Measurements from ENCODE around the gene SLAMF1. TPM values are rescaled to one million over a fixed set of nuclear protein-coding genes. Genes with fewer than 3 reads are reported as not detected.

SLAMF1 gene
- total RNA-seq, 1 donor from 2014 or later = not detected

DNA sequence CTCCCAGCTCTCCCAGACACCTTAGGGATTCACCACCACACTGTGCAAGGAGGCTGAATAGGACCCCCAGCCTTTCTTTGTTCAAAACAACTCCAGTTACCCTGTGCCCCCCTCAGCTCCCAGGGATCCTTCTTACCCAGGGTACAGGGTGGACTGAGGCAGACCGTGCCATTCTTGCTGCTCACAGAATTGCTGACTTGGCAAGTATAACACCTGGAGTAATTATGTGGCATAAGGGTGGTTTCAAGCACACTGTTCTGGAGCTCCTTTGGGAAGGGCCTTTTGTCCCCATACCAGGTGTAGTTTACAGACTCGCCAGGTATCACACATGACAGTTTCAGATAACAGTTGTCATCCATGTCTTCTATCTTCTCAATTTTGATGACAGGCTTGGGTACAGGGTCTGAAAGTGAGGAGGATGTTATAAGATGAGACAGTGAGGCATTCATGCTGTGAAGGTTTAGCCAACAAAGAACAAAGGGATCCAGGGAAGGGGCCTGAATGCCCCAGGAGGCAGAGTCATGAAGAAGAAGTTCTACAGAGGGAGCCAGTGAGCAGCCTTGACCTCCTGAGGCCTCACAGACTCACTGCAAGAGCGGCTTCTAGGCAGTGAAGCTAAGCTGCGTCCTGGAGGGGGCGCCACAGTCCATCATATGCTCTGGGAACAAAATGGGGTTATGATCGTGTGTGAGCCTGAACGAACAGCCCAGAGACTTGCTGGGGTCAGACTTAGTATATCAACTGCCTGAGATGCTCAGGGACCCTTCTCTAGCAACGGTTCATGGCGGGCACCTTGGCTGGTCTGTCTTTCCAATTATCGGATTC, 34.4 kb upstream of the SLAMF1 start:
- H3K36me3 Mint-ChIP-seq (ENCODE audit: low read depth) = no peaks in the 10 kb centered on the region
- TF ChIP-seq CTCF (conservative IDR thresholded peaks at IDR 0.05) = peak; percentile 67
- no peaks in the 10 kb centered on the region for H3K9me3 Mint-ChIP-seq
- no peak overlapping the region for H3K4me3 Mint-ChIP-seq
- no peak overlapping the region for H3K27ac Mint-ChIP-seq (ENCODE audit: unreplicated experiment)
- H3K27me3 Mint-ChIP-seq (ENCODE audit: low read depth) = peaks cover 7% of the 10 kb centered on the region
- peak; percentile 53 for DNase-seq (ENCODE audit: low read depth, low spot score)
- peaks cover 4% of the 10 kb centered on the region for H3K4me1 Mint-ChIP-seq

- Mint-ChIP-seq H3K4me1 (peaks cover 4% of the 10 kb centered on the region), H3K36me3 (ENCODE audit: low read depth) (no peaks in the 10 kb centered on the region), H3K27me3 (ENCODE audit: low read depth) (peaks cover 9% of the 10 kb centered on the region), H3K27ac (ENCODE audit: unreplicated experiment) (no peak overlapping the region), H3K9me3 (no peaks in the 10 kb centered on the region), H3K4me3 (no peak overlapping the region)
- DNase-seq (ENCODE audit: low read depth, low spot score) = no peak
- no peak for TF ChIP-seq CTCF (conservative IDR thresholded peaks at IDR 0.05)
These were observed 33.6 kb upstream of the SLAMF1 start for GRCh38 chr1:160680399-160680798.

DNA sequence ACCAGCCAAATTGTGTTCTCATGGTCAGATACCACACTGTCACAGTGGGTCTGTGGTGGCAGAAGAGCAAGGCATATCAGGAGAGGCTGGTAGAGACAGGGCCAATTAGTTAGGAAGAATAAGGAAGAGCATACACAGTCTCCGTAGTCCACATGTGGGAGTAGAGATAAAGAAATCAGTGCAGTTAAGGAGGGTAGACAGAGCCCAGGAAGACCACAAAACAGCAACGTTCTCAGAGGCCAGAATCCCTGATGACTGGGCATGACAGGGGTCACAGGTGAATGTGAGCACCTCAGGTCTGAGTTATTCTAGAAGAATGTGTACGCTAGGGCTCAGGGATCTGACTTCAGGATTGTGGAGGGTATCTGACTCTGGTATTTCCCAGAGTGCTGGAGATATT, 33.0 kb upstream of the SLAMF1 start:
- H3K36me3 Mint-ChIP-seq (ENCODE audit: low read depth) = no peaks in the 10 kb centered on the region
- no peak for DNase-seq (ENCODE audit: low read depth, low spot score)
- H3K4me1 Mint-ChIP-seq = peaks cover 4% of the 10 kb centered on the region
- peaks cover 9% of the 10 kb centered on the region for H3K27me3 Mint-ChIP-seq (ENCODE audit: low read depth)
- no peak overlapping the region for H3K4me3 Mint-ChIP-seq
- H3K9me3 Mint-ChIP-seq = no peaks in the 10 kb centered on the region
- TF ChIP-seq CTCF (conservative IDR thresholded peaks at IDR 0.05) = no peak
- no peak overlapping the region for H3K27ac Mint-ChIP-seq (ENCODE audit: unreplicated experiment)

GRCh38 chr1:160676869-160677597, 30.2 kb upstream of the SLAMF1 start:
- DNase-seq (ENCODE audit: low read depth, low spot score) = no peak
- H3K27me3 Mint-ChIP-seq (ENCODE audit: low read depth) = peaks cover 9% of the 10 kb centered on the region
- H3K4me1 Mint-ChIP-seq = peaks cover 4% of the 10 kb centered on the region
- H3K27ac Mint-ChIP-seq (ENCODE audit: unreplicated experiment) = no peak overlapping the region
- no peak for TF ChIP-seq CTCF (conservative IDR thresholded peaks at IDR 0.05)
- no peak overlapping the region for H3K4me3 Mint-ChIP-seq
- H3K36me3 Mint-ChIP-seq (ENCODE audit: low read depth) = no peaks in the 10 kb centered on the region
- no peaks in the 10 kb centered on the region for H3K9me3 Mint-ChIP-seq

DNA sequence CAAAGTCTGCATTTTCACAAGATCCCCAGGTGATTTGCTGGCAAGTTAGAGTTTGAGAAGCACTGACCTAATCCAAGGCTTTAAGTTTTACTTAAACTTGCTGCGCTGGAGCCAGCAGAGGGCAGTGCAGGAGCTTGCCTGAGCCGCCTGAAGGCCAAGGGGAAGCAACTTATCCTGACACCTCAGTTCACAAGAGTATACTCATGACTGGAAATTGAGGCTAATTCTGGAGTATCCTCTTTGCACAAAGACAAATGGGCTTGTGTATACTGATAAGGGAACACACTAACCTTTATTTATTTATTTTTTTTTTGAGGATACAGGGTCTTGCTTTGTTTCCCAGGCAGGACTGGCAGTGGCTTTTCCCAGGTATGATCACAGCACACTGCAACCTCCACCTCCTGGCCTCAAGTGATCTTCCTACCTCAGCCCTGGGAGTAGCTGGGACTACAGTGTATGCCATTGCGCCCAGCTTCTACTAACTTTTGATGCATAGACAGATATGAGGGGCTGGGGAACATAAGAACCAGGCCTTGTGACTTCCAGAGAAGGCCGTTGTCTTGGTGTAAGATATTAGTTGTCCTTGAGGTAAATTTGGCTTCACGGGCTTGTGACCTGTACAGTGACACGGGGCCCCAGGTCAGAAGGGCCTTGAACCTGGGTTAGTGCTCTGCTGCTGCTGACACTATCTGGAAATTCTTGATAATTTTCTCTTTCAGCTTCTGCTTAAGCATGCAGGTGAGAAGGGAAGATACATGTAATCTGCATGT, 29.0 kb upstream of the SLAMF1 start:
- H3K36me3 Mint-ChIP-seq (ENCODE audit: low read depth) = no peaks in the 10 kb centered on the region
- no peak overlapping the region for H3K4me3 Mint-ChIP-seq
- peak; percentile 84 for TF ChIP-seq CTCF (conservative IDR thresholded peaks at IDR 0.05)
- H3K9me3 Mint-ChIP-seq = no peaks in the 10 kb centered on the region
- H3K4me1 Mint-ChIP-seq = no peaks in the 10 kb centered on the region
- H3K27me3 Mint-ChIP-seq (ENCODE audit: low read depth) = peaks cover 15% of the 10 kb centered on the region
- no peak overlapping the region for H3K27ac Mint-ChIP-seq (ENCODE audit: unreplicated experiment)
- peak; percentile 58 for DNase-seq (ENCODE audit: low read depth, low spot score)

Measured in neural crest cell (in vitro differentiated cells).